NCI-H1105 (cell line): ENCODE measurements around the gene NHLRC1.
"Not testable (repeated sequence)": the region's sequence is repeated elsewhere in the genome, so short reads cannot be mapped to it uniquely, and the experiment has no call there.

Source experiments
- DNase-seq: peaks from one replicate; lab custom pipeline; 2025; lab: John Stamatoyannopoulos, UW

Gene NHLRC1

DNA sequence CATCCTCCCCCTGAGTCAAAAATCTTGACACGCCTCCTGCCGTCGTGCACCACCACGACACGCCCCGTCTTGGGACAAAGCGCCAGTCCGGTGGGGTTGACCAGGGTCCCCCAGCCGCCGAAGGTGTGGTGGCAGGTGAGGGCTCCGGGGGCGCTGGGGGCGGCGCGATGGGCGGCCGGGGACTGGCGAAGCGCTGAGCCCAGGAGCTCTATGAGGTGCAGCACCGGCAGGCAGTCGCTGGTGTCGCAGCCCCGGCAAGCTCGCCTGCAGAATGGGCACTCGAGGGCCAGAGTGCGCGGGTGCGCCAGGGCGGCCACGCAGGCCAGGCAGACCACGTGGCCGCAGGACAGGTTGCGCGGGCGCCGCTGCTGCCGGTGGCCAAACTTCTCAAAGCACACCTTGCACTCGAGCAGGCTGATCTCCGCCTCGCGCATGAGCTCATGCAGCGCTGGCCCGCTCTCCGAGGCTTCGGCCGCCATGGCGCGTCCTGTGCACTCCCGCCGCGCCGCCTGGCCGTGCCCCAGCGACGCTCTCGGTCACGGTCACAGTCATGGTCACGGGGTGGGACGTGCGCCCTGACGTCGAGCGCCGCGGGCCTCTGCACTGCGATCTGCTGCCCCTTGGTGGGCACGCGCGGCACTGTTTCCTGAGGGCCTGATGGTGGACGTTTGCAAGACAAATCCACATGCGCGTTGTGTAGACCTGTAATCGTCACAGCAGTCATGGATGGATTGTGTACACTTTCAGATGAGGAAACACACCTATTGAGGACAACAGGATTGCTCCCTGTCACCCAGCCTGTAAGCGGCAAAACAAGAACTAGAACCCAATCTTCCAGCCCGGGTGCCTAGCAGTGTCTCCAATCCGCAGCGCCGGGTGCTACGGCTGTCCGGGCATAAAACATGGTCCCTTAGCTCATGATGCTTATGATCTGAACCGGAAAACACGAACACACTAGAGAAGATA is at the start of gene NHLRC1:
TSS of gene NHLRC1 (minus strand) at position 550 of the 966 bp plus-strand sequence. CDS start at position 479, 71 bp downstream.
- DNase-seq: peak; percentile 55

GRCh38 chr6:18171871-18172270 is 49.4 kb upstream of the NHLRC1 start:
- no peak for DNase-seq

- DNase-seq: no peak
Measured at GRCh38 chr6:18168264-18168663, 45.8 kb upstream of the NHLRC1 start.

- no peak for DNase-seq
Measured at GRCh38 chr6:18166312-18167036, 44.0 kb upstream of the NHLRC1 start.

GRCh38 chr6:18165751-18166150 is 43.3 kb upstream of the NHLRC1 start:
- DNase-seq: no peak

- no peak for DNase-seq
Measured at GRCh38 chr6:18162401-18162800, 39.9 kb upstream of the NHLRC1 start.

DNA sequence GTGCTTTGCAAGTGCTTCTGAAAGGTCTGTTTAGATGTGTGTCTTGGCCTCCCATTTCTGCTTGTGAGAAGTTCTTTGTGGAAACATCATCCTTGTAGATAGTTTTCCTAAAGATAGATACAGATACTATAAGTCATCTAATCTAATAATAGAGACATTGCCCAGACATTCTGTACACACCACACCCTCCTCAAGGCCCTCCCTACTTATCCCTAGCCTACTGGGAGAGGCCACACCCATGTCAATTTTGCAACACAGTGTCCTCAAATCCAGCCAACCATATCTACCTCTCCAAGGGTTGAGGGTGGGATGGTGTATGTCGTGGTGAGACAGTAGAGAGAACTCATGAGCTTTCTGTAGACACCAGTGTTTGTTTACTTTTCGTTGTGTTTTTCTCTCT is 39.0 kb upstream of the NHLRC1 start:
- DNase-seq: no peak

- no peak for DNase-seq
Measured at GRCh38 chr6:18160911-18161310, 38.4 kb upstream of the NHLRC1 start.

GRCh38 chr6:18155864-18156421 is 33.5 kb upstream of the NHLRC1 start:
- DNase-seq: peak; percentile 92

DNA sequence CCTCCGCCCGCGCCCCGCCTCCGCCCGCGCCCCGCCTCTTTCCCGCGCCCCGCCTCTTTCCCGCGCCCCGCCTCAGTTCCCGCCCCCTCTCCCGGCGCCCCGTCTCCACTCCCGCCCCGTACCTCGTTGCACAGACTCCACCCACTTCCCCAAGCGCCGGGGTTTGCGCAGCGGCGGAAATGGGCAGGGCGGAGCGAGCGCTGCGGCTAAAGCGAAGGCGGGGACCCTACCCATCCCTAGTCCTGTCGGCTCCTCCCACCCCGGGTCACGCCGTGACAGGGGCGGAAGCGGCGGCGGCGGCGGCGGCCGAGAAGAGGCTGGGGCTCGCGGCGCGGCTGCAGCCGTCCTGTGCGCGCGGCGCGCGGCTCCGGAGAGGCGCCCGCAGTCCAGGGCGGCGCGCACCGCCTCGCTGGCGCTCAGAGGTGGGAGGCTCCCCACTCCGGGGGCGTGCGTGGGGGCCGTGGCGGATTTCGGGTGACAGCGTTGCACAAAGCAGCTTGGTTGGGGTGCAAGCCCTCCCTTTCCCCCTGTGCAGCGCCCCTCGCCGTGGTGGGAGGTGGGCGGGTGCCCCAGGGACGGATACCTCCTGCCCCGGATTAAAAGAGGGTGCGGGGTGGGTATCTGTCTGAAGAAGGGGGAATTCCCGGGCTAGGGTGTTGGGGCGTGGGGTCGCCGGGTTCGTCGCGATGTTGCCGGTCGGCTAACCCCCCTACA is 32.8 kb upstream of the NHLRC1 start, which contains the start of gene KDM1B:
TSS of gene KDM1B (plus strand) at position 273 of the 714 bp plus-strand sequence. CDS start 4,474 bp downstream, outside the sequence.
- peak; percentile 99 for DNase-seq

- DNase-seq: peak; percentile 99
Measured at GRCh38 chr6:18154507-18155149, 32.2 kb upstream of the NHLRC1 start, which contains the start of gene TPMT. TPMT (minus strand) TSS chr6:18155077; CDS start chr6:18149127, 5,950 bp downstream.

DNA sequence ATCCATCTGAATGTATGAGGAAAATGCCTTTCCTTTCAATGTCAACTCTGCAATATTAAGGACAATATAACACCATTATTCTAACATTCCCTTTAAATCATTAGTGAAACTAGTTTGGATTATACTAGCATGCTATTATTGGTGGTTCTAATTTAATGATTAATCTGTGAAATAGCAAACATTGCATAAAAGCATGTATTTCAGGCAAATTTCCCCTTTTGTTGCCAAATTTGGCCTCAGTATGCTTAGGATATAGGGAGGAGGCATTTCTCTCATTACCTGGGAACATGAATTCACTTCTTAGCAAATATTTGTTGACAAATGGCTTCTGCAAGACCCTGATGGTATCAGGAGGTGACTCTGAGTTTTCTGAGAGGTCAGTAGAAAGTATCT is 30.8 kb upstream of the NHLRC1 start:
- no peak for DNase-seq

- DNase-seq: no peak
Measured at GRCh38 chr6:18151801-18152200, 29.3 kb upstream of the NHLRC1 start.

- DNase-seq: not testable (repeated sequence)
Measured at GRCh38 chr6:18151391-18151790, 28.9 kb upstream of the NHLRC1 start.

DNA sequence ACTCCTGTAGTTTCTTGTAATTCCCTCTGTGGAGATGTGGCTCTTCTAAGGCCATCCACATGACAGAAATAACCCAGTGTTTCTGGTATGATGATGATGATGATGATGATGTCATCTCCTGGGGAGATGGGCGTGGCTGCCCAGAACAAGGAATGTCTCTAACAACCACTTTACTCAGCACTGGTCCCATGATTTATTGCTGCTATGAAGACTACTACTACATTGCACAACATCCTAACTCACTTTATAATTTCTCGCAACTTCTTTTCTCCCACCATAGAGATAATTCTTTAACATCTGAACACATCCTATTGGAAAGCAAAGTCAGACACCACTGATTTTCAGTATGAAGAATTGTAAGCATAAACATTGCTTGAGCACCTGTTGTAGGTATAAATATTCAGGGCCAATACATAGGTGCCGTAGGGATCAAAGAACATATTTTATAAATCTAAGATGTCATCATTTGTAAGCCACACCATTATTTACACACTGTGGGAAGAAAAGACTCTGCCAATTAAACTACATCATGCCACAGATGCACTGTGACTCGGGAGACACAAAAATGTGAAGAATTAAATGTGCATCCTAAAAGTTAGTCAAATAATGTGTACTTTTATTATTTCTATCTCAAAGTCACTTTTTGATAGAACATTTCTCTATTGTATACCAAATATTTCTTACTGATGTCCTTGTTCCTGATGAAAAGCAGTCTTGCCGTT is 26.0 kb upstream of the NHLRC1 start:
- no peak for DNase-seq

DNA sequence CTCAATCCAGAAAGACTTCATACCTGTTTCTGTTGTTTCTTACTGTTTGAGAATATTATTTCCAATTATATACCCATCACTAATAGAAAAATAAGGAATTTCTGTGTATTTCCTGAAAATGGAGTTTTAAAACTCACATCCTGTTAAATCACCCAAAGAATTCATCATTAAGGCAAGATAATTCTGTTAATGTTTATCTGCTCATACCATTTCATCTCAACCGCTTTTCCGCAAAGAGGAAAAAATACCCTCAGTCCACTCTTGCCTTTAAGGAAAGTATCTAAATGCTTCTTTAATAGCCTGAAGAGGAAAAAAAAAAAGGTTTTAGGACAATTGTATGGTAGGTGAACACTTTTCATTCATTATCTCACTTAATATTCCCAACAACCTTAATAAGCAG is 25.1 kb upstream of the NHLRC1 start:
- DNase-seq: no peak

GRCh38 chr6:18147160-18147559 is 24.7 kb upstream of the NHLRC1 start:
- DNase-seq: no peak

- DNase-seq: peak; percentile 65
Measured at GRCh38 chr6:18142591-18142861, 20.0 kb upstream of the NHLRC1 start.

DNA sequence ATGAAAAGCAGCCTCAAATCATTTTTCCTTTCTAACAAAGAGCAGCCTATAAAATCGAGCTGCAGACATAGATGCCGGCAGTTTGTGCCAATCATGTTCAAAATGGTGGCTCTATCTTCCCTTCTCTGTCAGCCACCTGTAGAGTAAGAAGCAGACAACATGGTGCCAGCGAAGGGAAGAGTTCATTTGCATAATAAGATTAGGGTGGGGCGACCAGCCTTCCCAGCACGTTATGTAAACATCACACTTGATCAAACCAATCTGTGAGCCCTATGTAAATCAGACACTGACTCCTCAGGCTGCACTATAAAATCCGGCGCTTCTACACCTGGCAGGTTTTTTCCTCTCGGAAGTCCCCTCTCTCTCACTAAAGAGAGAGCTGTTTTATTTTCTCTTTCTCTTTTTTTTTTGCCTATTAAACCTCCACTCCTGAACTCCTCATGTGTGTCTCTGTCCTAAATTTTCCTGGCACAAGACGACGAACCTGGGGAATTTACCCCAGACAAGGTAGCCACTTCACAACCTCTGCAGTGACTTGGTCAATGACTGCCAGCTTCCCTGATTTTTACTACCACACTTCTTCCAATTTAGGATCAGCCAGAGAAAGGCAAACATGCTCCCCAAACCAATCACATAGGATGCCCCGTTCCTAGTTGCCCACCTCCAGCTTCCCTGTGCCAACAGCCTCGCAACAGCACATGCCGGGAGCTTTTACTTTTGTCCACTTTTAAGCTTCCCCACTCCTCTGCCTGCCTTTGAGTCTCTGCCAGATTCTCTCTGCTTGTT is 19.5 kb upstream of the NHLRC1 start:
- DNase-seq: peak; percentile 95
